C4-2B (cell line): ENCODE results near the gene PEAK3.

ENCODE experiments used
- CTCF ChIP-seq: fragments of 450-650 bp; conservative IDR thresholded peaks from 2 replicates; pipeline ENCODE4 v1.5.1; 2017; ENCODE audit warnings: mild to moderate bottlenecking
- ZFX ChIP-seq: fragments of 450-650 bp; IDR thresholded peaks from 2 replicates; pipeline ENCODE4 v1.6.1; 2017

GRCh38 chr19:2273356-2274184 lies 8.4 kb downstream of the PEAK3 start:
- TF ChIP-seq CTCF (peak; percentile 99), ZFX (peak; percentile 29; the same call in 1 of the 2 replicates)
